Amniotic stem cell (primary cell): ENCODE data around the gene STUB1.

Experiments used
- DNase-seq: peaks from one replicate; lab custom pipeline; 2025; lab: John Stamatoyannopoulos, UW

Gene STUB1

DNA sequence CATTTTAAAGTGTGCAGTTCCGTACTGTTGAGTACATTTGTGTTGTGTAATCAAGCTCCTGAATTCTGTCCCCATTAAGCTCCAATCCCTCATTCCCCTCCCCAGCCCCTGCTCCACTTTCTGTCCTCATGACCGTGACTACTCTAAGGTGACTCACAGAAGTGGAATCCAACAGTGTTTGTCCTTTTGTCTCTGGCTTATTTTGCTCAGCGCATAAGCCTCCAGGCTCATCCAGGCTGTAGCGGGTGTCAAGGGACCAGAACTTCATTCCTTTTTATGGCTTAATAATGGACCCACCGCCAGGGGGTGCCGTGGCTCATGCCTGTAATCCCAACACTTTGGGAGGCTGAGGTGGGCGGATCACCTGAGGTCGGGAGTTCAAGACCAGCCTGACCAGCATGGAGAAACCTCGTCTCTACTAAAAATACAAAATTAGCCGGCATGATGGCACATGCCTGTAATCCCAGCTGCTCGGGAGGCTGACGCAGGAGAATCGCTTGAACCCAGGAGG lies 32.6 kb downstream of the STUB1 start:
- peak; percentile 85 for DNase-seq

DNA sequence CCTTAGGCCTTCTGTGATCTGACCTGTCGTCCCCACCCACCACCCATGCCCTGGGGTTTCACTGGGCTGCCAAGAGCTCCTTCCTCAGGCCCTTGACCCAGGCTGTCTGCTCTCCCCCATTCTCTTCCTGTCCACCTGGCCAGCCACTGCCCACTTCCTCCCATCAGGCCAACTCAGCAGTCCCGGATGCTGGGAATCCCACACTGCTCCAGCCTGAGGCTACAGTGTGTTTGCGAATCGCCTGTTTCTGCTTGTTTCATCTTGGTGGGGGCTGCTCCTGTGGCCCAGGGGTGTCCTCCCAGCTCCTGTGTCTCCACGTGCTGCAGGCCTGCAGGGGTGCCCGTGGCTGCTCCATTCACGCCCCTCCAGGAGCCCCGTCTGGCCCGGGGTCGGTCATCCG lies 33.9 kb downstream of the STUB1 start:
- DNase-seq, result no peak

GRCh38 chr16:714558-715476 lies 34.6 kb downstream of the STUB1 start, which contains the start of gene METRN:
METRN (plus strand) TSS chr16:715118; CDS start chr16:715290, 172 bp downstream.
- DNase-seq, result peak; percentile 86

GRCh38 chr16:715477-716199 lies 35.4 kb downstream of the STUB1 start:
- DNase-seq, result no peak

- no peak for DNase-seq
These were observed 36.0 kb downstream of the STUB1 start for GRCh38 chr16:716200-716568.

DNA sequence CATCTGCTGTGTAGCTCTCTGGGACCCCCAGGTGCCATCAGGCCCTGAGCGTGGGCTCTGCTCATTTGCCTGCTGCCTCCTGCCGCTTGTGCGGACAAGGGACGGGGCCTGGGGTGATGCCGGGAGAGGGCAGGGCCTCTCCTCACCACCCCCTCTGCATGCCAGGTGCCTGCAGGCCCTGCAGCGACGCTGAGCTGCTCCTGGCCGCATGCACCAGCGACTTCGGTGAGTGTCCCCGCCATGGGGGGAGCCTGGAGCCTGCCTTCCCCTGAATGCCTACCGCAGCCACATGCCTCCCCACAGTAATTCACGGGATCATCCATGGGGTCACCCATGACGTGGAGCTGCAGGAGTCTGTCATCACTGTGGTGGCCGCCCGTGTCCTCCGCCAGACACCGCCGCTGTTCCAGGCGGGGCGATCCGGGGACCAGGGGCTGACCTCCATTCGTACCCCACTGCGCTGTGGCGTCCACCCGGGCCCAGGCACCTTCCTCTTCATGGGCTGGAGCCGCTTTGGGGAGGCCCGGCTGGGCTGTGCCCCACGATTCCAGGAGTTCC lies 36.6 kb downstream of the STUB1 start:
- no peak for DNase-seq

DNA sequence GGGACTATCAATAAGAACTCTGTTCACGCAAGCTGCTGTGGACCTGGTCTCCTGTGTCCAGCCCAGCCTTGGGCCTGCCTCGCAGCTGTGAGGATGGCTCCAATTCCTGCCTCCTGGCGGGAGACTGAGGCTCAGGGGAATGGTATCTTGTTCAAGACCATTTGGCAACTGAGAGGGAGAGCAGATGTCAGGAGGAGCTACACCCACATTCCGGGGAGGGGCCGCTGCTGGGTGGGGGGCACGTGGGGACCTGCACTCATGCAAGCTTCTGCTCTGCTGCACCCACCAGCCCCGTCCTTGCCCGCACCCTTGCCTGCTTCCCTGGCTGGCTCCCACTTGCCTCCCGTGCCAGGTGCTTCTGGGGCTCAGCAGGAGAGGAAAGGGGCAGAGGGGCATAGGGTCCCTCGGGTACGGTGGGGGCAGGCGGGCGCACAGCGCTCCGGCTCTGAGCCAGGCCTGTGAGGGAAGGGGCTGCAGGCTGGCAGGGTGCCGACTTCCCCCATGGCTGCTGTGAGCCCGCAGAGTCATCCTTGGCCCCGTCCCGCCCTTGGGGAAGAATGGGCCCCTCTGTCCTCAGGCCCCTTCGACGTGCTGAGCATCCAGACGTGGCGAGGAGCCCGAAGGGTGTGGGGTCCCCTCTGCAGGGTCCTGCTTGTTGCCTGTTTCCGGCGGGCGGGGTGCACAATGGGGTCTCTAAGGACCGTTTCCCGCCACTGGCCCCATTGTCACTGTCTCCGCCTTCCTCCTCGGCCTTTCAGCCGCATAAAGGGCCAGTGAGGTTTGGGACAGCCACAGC lies 37.4 kb downstream of the STUB1 start:
- DNase-seq, result no peak

- no peak for DNase-seq
These were observed 38.2 kb downstream of the STUB1 start for GRCh38 chr16:718389-718788.

- DNase-seq, result no peak
These were observed 38.7 kb downstream of the STUB1 start for GRCh38 chr16:718922-719321.

GRCh38 chr16:719815-720446 lies 39.7 kb downstream of the STUB1 start:
- no peak for DNase-seq

GRCh38 chr16:720447-720989 lies 40.3 kb downstream of the STUB1 start:
- no peak for DNase-seq

- DNase-seq, result peak; percentile 60
These were observed 41.0 kb downstream of the STUB1 start, which contains the start of gene ANTKMT for GRCh38 chr16:720990-721764. ANTKMT (plus strand) TSS chr16:721146; CDS start chr16:721275, 129 bp downstream.

DNA sequence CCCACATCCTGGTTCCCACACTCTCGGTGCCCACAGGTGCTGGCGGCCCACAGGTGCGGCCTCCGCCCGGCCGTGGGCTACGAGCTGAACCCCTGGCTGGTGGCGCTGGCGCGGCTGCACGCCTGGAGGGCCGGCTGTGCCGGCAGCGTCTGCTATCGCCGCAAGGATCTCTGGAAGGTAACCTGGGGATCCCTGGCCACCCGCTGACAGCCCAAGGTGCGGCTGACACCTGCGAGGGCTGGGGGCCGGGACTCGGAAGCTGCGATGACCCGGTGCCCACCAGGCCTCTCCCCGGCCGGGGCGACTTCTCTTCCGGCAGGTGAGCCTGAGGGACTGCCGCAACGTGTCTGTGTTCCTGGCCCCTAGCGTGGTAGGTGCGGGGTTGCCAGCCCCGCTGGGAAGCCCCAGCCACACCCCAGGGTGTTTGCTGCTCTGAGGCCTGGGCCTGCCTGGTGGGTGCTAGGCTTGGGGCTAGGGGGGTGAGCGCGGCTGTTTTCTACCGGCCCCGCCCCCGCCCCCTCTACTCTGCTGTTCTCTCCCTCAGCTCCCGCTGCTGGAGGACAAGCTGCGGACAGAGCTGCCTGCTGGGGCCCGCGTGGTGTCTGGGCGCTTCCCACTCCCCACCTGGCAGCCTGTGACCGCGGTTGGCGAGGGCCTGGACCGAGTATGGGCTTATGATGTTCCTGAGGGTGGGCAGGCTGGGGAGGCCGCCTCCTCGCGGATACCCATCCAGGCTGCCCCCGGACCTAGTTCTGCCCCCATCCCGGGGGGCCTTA lies 41.7 kb downstream of the STUB1 start:
- DNase-seq, result no peak

- no peak for DNase-seq
These were observed 42.8 kb downstream of the STUB1 start for GRCh38 chr16:722835-723633.

DNA sequence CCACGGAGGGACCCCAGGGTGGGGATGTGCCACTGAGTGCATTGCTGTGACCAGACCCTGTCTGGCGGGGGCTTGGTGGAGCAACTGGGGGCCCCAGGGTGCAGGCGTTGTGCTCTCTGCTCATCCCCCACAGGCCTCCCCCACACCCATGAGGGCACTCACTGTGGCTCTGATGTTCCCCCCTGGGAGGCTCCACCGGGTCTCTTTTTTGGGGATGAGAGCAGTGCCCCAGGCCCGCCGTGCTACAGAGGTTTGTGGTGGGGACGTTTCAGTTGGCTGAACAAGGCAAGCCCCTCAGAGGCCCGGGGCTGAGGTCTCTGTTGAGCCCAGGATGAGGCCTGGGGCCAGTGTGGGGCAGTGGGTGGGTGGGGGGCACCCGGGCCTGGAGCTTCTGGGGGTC lies 43.5 kb downstream of the STUB1 start:
- no peak for DNase-seq

DNA sequence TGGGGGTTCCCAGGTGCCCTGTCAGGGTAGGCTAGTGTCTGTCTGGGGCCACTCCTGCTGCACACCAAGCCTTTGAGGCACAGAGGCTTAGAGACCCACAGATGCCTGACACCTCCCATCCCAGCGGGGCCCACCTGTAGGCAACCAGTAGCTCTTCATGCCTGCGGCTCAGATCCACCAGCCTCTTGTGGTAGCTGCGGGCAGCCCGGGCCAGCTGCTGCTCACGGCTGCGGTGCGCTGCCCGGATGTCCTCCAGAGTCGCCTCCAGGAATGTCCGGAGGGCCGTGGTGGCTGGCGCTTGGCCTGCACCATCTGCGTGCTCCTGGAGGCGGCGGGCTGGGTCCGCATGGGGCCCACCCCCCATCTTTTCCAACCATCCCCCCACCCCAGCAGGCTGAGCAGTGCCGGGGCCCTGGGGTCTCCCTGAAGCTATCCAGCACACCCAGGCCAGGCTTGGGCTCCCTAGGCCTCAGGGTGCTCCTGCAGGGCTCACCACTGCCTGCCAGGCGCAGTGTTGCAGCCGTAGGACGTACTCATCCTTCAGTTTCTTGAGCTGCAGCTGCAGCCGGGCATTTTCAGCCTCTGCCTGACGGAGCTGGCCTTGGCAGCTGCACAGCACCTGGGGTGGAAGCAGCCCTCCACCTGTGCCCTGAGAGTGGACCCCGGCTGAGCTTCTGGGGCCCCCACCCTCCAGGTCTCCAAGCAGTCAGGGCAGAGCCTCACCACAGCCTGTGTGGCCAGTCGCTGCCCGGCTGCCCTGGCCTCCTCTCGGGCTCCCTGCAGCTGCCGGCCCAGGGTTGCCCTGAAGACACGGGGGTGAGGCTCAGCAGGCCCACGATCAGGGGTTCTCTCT lies 44.2 kb downstream of the STUB1 start:
- DNase-seq, result no peak

GRCh38 chr16:725041-725376 lies 44.8 kb downstream of the STUB1 start:
- DNase-seq, result no peak
